Astrocyte of the spinal cord (primary cell): Measurements from ENCODE around the gene CCDC177.
A peak's percentile ranks its signal among the peaks of the same experiment; 100 is the strongest.

ENCODE experiments used
- DNase-seq: peaks from one replicate; pipeline ENCODE4 v3.0.0; 2011; ENCODE audit warnings: low read depth, low spot score
- H3K4me3 ChIP-seq: 2 replicates; pipeline ENCODE4 v1.5.1; 2011; ENCODE audit warnings: low read depth, mild to moderate bottlenecking, low read length, moderate library complexity
- in situ Hi-C: cut with HindIII; loops from 2 replicates; pipeline ENCODE4 v1.10.0; 2017; ENCODE audit warnings: low sequenced_read_pairs
- TF ChIP-seq, protein P1 (sequence below): IDR thresholded peaks from 2 replicates; pipeline ENCODE4 v1.5.1; 2012; ENCODE audit warnings: low read depth, mild to moderate bottlenecking, low read length, inconsistent platforms

CCDC177 gene

DNA sequence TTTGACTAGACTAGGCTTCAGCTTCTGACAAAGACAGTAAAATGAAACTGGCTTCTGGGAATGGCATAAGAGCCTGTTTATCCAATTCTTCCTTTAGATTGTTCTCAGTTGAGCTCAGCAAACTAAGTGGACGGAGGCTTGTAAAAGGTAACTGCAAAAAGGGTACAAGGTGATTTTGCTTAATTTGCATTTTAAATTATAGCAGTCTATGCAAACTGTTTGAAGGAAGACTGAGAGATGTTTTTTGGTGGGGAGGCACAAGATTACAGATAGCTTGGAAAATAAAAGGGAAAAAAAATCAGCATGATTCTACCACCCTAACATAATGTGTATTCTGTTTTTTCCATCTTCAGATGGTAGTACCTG lies 41.7 kb upstream of the CCDC177 start:
- TF ChIP-seq, protein P1, sequence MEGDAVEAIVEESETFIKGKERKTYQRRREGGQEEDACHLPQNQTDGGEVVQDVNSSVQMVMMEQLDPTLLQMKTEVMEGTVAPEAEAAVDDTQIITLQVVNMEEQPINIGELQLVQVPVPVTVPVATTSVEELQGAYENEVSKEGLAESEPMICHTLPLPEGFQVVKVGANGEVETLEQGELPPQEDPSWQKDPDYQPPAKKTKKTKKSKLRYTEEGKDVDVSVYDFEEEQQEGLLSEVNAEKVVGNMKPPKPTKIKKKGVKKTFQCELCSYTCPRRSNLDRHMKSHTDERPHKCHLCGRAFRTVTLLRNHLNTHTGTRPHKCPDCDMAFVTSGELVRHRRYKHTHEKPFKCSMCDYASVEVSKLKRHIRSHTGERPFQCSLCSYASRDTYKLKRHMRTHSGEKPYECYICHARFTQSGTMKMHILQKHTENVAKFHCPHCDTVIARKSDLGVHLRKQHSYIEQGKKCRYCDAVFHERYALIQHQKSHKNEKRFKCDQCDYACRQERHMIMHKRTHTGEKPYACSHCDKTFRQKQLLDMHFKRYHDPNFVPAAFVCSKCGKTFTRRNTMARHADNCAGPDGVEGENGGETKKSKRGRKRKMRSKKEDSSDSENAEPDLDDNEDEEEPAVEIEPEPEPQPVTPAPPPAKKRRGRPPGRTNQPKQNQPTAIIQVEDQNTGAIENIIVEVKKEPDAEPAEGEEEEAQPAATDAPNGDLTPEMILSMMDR, result no peak
- peak overlapping the region; percentile 7 for H3K4me3 ChIP-seq
- in situ Hi-C loops, result no loop called here
- DNase-seq, result no peak

DNA sequence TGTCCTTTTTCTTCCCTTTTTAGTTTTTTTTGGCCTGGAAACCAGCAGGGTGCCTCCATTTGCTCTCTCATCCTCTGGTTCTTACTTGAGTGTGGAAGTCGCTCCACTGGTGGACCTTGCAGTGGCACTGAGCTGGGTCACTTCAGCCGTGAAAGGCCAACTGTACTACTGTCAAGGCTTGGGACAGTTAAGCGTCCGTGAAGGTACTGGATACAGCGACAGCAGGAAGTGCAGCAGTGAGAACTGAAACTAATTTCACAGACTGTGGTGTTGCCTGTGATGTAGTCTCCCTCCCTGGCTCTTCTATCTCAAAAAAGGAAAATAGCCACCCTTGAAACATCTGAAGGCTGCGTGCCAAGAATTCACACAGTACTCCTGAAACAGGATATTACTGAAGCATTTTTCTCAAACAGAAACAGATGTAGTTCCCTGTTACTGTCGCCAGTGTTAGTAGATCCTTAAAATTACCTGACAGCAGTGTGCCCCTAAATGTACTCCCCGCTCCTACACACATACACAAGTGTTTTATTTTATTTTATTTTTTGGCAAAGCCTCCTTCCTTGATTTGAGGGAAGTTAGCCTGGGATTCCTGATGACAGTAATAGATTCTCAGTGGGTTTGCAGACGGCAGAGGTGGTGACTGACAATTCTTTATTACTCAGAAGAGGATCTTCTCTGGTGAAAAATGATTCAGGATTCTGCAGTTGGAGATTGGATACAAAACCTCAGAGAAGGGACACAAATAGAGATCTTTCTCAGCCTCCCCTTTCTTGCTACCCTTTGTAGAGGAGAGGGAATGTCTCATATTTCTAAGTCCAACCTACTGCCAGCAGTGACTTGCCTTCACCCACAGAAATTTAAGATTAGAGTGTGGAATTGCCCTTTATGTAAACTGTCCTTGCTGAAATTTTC lies 41.1 kb upstream of the CCDC177 start:
- DNase-seq, result peak; percentile 87
- in situ Hi-C loops, result no loop called here
- TF ChIP-seq, protein P1, result no peak
- peak overlapping the region; percentile 24 for H3K4me3 ChIP-seq

DNA sequence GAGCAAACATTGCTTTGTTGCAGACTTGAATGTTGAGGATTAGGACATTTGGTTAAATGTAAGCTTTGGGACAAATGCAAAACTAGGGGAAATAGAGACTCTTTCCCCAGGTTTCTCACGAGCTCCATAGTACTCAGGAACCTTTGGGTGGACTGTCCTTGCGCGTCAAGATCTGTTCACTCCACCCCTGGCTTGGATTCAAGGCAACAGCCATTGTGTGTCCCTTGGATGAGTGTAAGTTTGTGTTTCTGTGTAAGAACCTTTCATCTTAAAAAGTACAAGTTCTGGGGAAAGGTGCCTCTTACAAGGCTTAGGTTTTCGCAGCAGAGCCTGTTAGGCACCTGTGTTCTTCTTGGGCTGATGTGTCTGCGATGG lies 40.4 kb upstream of the CCDC177 start:
- TF ChIP-seq, protein P1, result no peak
- in situ Hi-C loops, result no loop called here
- DNase-seq, result no peak
- no peak overlapping the region for H3K4me3 ChIP-seq

DNA sequence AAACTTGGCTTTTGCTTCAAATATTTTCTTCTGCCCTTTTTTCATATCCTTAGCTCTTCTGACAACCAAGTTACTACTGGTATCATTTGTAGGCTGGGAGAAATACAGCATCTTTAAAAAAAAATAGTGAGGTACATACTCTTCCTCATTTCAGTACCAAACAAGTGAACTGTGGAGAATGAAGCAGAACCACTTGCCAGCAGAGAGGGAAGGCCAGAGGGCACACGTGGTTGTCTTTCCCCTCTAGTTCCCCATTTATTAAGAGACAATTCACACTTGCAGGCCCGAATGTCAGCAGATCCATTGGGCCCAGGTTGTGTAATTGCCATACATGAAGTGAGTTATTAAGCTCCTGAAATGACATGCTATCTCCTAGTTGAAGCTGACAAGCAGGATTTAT lies 39.9 kb upstream of the CCDC177 start:
- in situ Hi-C loops, result no loop called here
- H3K4me3 ChIP-seq, result no peak overlapping the region
- TF ChIP-seq, protein P1, result no peak
- no peak for DNase-seq

DNA sequence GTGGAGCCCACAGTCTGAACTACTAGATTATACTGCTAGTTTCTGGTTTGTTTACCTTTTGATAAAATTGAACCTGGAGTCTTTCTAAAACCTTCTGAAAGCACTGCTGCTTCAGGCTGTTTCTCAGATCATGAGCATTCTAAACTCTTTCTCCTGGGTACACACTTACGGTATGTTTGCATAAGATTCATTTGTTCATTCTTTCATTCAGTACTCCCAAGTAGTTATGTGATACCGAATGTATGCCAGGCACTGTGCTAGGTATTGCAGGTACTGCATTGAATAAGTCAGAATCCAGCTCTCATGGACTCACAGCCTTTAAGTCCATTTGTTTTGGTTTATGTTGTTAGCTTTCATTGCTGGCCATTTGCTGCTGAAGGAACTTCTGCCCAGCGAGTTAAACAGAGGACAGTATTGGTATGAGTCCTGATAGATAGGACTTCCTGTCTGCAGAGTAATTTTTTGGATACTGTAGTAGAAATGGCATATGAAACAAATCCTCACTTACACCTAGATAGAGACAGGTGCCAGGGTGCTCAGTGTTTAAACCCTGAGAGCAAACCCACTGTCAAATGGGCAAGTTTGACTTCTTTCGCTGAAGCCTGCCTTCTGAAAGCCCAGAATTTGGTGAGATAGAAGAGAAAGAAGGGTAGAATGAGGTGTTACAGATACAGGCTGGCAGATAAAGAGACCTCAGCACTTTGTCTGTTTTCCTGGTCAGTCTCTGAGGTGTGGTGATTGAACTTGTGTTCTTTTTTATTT lies 38.8 kb upstream of the CCDC177 start:
- in situ Hi-C loops, result no loop called here
- DNase-seq, result no peak
- H3K4me3 ChIP-seq, result peak overlapping the region; percentile 81
- TF ChIP-seq, protein P1, result no peak

DNA sequence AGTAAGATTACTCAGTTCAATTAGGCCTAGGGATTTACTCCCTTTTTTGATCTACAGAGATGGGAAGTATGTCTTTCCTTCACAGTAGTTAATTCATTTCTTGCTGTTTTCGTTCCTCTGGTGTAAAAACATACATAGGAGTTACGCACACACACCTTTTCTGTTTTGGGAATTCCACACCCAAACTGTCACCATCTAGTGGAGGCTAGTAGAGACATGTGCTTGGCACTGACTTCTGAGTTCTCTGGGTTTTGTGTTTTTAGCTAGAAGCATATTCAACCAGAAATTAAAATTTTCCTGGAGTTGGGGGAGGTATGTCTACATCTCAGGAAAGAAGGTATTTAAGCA lies 38.1 kb upstream of the CCDC177 start:
- H3K4me3 ChIP-seq, result peak overlapping the region; percentile 81
- peak; percentile 36 for DNase-seq
- in situ Hi-C loops, result no loop called here
- TF ChIP-seq, protein P1, result peak; percentile 20
